ENCODE data around the gene PRDM7.
"Not testable (repeated sequence)": the region's sequence is repeated elsewhere in the genome, so short reads cannot be mapped to it uniquely, and the experiment has no call there.

Gene PRDM7

GRCh38 chr16:90012991-90013745 is 64.0 kb downstream of the PRDM7 start:
- no peak for DNase-seq (ENCODE audit: low read depth in 2 of 2)

GRCh38 chr16:90011908-90012501 is 65.1 kb downstream of the PRDM7 start:
- DNase-seq (ENCODE audit: low read depth in 2 of 2), result no peak

GRCh38 chr16:90011508-90011819 is 65.7 kb downstream of the PRDM7 start:
- DNase-seq (ENCODE audit: low read depth in 2 of 2), result no peak

DNA sequence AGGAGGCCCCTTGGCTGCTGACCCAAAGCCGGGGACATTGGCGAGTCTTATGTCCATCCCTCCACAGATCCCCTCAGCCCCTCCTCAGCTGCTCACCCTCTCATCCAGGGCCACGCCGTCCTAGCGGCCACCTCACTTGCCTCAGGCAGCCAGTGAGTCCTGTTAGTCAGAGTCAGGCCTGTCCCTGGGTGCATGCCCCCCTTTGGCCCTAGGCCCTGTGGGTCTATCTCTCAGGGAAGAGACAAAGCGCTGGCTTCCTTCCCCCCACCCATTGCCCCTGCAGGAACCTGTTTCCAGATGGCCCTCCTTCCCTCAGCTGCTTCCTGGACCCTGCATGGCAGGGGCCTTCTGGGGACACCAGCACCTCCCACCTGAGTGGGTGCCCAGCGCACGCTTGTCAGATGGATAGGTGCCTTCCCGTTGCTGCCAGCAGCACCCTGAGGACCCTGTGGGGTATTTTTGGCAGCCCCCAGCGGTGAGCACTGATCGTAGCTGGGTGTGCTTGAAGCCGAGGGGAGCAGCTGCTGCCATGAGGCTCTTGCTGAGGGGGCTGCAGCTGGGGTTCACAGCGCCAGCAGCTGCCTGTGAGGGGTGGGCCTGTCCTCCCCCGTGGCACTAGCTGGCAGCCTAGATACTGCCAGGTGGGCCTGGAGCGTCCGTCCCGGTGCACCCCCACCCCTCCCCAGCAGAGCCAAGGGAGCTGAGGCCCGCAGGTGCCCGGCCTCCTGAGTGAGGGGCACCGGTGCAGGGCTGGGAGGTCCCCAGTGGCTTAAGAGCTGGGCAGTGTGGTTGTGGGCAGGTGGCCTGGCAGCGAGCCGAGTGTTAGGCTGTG is 66.2 kb downstream of the PRDM7 start:
- DNase-seq (ENCODE audit: low read depth in 2 of 2), result no peak

- no peak for DNase-seq (ENCODE audit: low read depth in 2 of 2)
These were observed 67.8 kb downstream of the PRDM7 start for GRCh38 chr16:90009172-90009899.

DNA sequence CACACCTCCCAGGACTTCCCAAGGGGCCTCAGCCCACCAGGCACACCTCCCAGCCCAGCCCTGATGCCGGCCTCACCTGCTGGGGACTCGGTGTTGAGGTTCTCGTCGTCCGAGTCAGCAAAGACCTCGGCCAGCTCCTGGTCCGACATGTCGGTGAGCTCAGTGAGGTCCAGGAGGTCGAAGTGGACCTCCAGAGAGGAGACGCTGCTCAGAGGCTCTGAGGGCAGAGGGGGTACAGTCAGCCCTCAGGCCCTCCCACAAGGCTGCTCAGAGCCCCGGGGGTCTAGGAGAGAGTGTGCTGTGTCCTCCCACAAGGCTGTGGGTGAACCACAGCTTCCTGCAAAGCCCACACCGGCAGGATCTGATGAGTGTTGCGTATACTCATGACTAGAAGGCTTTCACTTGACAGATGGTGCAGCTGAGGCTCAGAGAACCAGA is 68.4 kb downstream of the PRDM7 start:
- DNase-seq (ENCODE audit: low read depth in 2 of 2), result peak; percentile 31 to 34

- not testable (repeated sequence) for DNase-seq (ENCODE audit: low read depth in 2 of 2)
These were observed 69.4 kb downstream of the PRDM7 start for GRCh38 chr16:90007635-90008234.

DNA sequence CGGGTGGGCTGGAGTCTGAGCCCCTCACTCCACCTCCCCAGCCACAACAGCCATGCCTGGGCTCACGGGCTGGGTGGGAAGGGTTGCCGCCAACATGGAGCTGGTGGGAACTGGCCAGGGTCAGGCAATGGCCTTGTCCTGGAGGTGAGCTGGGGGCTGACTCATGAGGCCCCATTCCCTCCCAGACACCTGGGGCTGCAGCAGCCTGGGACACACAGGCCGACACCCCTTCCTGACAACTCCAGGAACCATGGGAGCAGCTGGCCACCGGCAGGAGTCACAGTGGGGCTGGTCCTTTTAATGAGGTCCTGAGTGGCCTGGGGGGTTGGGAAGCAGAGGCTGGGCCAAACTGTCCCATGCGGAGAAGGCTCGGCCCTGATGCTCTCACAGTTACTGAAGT is 70.1 kb downstream of the PRDM7 start:
- DNase-seq (ENCODE audit: low read depth in 2 of 2), result no peak
